DND-41 (cell line): Measurements from ENCODE around the gene CCL17.

Experiments used
- ATAC-seq: fragments of 200-7000 bp; cut with Tn5 transposase; 3 replicates; pipeline ENCODE4 v1.9.1; 2021; ENCODE audit warnings: low read depth; ENCODE audit not compliant: insufficient read depth
- DNase-seq: peaks from one replicate; pipeline ENCODE4 v3.0.0-alpha.2; 2020
- H2AFZ ChIP-seq: 2 replicates; pipeline ENCODE4 v1.6.0; 2012; ENCODE audit warnings: low read depth, low read length
- H3K27ac ChIP-seq: 2 replicates; pipeline ENCODE4 v1.5.1; 2012; ENCODE audit warnings: low read length, inconsistent platforms
- H3K27me3 ChIP-seq: fragments of 200-600 bp; sonication (generic); 2 replicates; pipeline ENCODE4 v1.6.0; 2012; ENCODE audit warnings: low read length, mild to moderate bottlenecking, inconsistent platforms; ENCODE audit not compliant: insufficient read depth, poor library complexity
- H3K36me3 ChIP-seq: 2 replicates; pipeline ENCODE4 v1.5.1; 2012; ENCODE audit warnings: low read length, inconsistent platforms; ENCODE audit not compliant: insufficient read depth
- H3K4me1 ChIP-seq: 2 replicates; pipeline ENCODE4 v1.5.1; 2012; ENCODE audit warnings: mild to moderate bottlenecking, low read length; ENCODE audit not compliant: insufficient read depth
- H3K4me2 ChIP-seq: 2 replicates; pipeline ENCODE4 v1.6.0; 2012; ENCODE audit warnings: mild to moderate bottlenecking, moderate library complexity, low read length, inconsistent platforms; ENCODE audit not compliant: insufficient read depth
- H3K4me3 ChIP-seq, 2 experiments: fragments of 200-600 bp in 1 of 2; shearing (Covaris generic) in 1 of 2; 2 replicates each; pipeline ENCODE4 v1.5.1; 2012 to 2016; ENCODE audit warnings: inconsistent platforms in 2 of 2, low read length in 2 of 2, mild to moderate bottlenecking in 2 of 2, low read depth in 1 of 2, moderate library complexity in 1 of 2
- H3K79me2 ChIP-seq: 2 replicates; pipeline ENCODE4 v1.6.0; 2012; ENCODE audit warnings: low read length, inconsistent platforms; ENCODE audit not compliant: insufficient read depth
- H3K9ac ChIP-seq: 2 replicates; pipeline ENCODE4 v1.6.0; 2012; ENCODE audit warnings: low read depth, mild to moderate bottlenecking, inconsistent platforms, low read length, moderate library complexity
- H3K9me3 ChIP-seq: 2 replicates; pipeline ENCODE4 v1.5.1; 2012; ENCODE audit warnings: low read length, moderate library complexity, mild to moderate bottlenecking, inconsistent platforms; ENCODE audit not compliant: insufficient read depth, severe bottlenecking
- H4K20me1 ChIP-seq: 2 replicates; pipeline ENCODE4 v1.6.0; 2012; ENCODE audit warnings: low read length; ENCODE audit not compliant: insufficient read depth
- CTCF ChIP-seq: IDR thresholded peaks from 2 replicates; pipeline ENCODE4 v1.5.1; 2012; ENCODE audit warnings: borderline replicate concordance, low read length, moderate library complexity, mild to moderate bottlenecking; ENCODE audit not compliant: poor library complexity, severe bottlenecking; ENCODE audit errors: extremely low read depth
- EZH2 ChIP-seq: IDR thresholded peaks from 3 replicates; pipeline ENCODE4 v1.6.1; 2012; ENCODE audit warnings: borderline replicate concordance, low read depth, mild to moderate bottlenecking, moderate library complexity, low read length, inconsistent platforms; ENCODE audit not compliant: severe bottlenecking

Gene CCL17

DNA sequence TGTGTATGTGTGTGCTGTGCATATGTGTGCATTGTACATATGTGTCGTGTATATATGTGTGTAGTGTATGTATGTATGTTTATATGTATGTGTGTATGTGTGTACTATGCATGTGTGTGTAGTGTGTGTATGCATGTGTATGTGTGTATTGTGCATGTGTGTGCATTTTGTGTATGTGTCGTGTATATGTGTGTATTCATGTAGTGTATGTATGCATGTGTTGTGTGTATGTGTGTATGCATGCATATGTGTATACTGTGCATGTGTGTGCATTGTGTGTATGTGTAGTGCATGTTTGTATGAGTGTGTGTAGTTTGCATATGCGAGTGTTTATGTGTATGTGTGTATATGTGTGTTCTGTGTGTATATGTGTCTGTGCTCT lies 15.5 kb upstream of the CCL17 start:
- no peak overlapping the region for H3K4me3 ChIP-seq
- H4K20me1 ChIP-seq = no peaks in the 10 kb centered on the region
- no peak overlapping the region for H3K4me2 ChIP-seq

DNA sequence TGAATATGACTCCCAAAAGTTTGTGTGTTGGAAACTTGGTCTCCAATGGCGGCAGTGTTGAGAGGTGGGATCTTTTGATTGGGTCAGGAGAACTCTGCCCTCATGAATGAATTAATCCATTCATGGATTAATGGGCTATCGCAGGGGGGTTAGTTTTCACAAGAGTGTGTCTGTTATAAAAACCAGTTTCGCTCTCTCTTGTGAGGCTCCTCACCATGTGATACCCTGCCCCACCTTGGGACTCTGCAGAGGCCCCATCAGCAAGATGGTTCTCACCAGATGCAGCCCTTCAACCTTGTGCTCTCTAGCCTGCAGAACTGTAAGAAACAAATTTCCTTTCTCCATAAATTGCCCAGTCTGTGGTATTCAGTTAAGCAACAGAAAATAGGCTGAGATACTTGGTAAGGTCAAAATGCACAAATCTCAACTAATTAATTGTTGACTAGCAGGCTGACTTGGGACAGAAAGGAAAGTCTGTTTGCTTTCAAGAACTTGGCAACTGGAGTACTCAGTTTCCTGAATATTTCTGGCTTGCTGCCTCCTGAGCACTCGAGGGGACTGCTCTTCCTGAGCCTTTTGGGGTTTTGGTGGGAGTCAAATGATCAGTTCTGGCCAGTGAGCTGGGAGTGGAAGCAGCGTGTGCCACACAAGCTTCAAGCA lies 13.8 kb upstream of the CCL17 start:
- Histone ChIP-seq H3K27me3 (peaks cover 3% of the 10 kb centered on the region), H2AFZ (0 out of 2 replicates have a peak overlapping the region, but pooled peaks have one; percentile 9), H3K36me3 (no peaks in the 10 kb centered on the region), H3K4me3 (no peak overlapping the region), H3K9ac (no peak overlapping the region), H3K9me3 (no peaks in the 10 kb centered on the region), H3K79me2 (no peaks in the 10 kb centered on the region), H3K27ac (no peak overlapping the region), H4K20me1 (no peaks in the 10 kb centered on the region), H3K4me2 (no peak overlapping the region), H3K4me1 (no peaks in the 10 kb centered on the region)
- TF ChIP-seq EZH2 = no peak
- TF ChIP-seq CTCF = no peak
- DNase-seq (no peak), ATAC-seq (no peak)

More for the DNA sequence above, 15.5 kb upstream of the CCL17 start:
- no peak for ATAC-seq
- Histone ChIP-seq H3K4me1 (no peaks in the 10 kb centered on the region), H2AFZ (no peak overlapping the region), H3K79me2 (no peaks in the 10 kb centered on the region), H3K9ac (no peak overlapping the region), H3K27ac (no peak overlapping the region), H3K9me3 (no peaks in the 10 kb centered on the region), H3K27me3 (peaks cover 3% of the 10 kb centered on the region), H3K36me3 (no peaks in the 10 kb centered on the region)
- TF ChIP-seq CTCF (no peak), EZH2 (no peak)
- no peak for DNase-seq

DNA sequence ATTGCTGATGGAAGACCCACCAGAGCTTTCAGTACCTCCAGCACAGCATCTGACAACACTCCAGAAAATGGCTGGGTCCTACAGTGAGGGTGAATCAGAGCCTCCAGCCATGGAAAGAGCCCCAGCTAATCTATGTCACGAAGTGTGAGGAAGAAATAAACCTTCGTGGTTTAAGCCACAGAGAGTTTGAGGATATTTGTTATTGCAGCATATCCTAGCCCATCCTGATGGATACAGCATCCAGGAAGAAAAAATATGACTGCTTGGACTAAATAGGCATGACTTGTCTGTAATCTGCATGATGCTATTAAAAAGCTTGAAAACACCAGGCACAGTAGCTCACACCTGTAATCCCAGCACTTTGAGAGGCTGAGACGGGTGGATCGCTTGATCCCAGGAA lies 13.3 kb upstream of the CCL17 start:
- Histone ChIP-seq H3K36me3 (no peaks in the 10 kb centered on the region), H3K4me3 (no peak overlapping the region), H3K4me2 (no peak overlapping the region), H2AFZ (no peak overlapping the region), H3K27me3 (peaks cover 3% of the 10 kb centered on the region), H3K79me2 (no peaks in the 10 kb centered on the region), H4K20me1 (no peaks in the 10 kb centered on the region), H3K27ac (no peak overlapping the region), H3K9ac (no peak overlapping the region), H3K4me1 (no peaks in the 10 kb centered on the region), H3K9me3 (no peaks in the 10 kb centered on the region)
- TF ChIP-seq EZH2 (no peak), CTCF (no peak)
- no peak for DNase-seq
- ATAC-seq = no peak
